ENCODE results near the gene SMIM9. TPM values are rescaled to one million over a fixed set of nuclear protein-coding genes. Genes with fewer than 3 reads are reported as not detected.

Gene SMIM9
- total and polyA plus RNA-seq, 9 of the 15 experiments (the other 6 are each of a cell fraction or from before 2014, with no cell fraction given), result 0.08 TPM; not detected in 8

GRCh38 chrX:154819771-154820341, 14.6 kb downstream of the SMIM9 start (continued):
- TF ChIP-seq TRIM25 (IDR thresholded peaks at IDR 0.05; ENCODE audit: borderline replicate concordance), result no peak
- 0 out of 2 replicates have a peak, but pooled peaks have one; percentile 4 for TF ChIP-seq C11orf30 (IDR thresholded peaks at IDR 0.05; ENCODE audit: low read depth)
- no peak for TF ChIP-seq ZNF146 (CRISPR knock-in tag; IDR thresholded peaks at IDR 0.05; ENCODE audit: unreplicated experiment)
- TF ChIP-seq MECOM (CRISPR knock-in tag; IDR thresholded peaks at IDR 0.05), result no peak
- no peak for TF ChIP-seq SETDB1 (IDR thresholded peaks at IDR 0.05; ENCODE audit: low read length)
- TF ChIP-seq ZC3H11A (IDR thresholded peaks at IDR 0.05; ENCODE audit: low read depth, low read length), result no peak
- 0 out of 4 replicates have a peak, but pooled peaks of 1 of the 2 experiments have one; percentile 11 for TF ChIP-seq ARNT (IDR thresholded peaks at IDR 0.05)
- TF ChIP-seq ATF1 (CRISPR knock-in tag; IDR thresholded peaks at IDR 0.05), result no peak
- TF ChIP-seq ATF1 (tag; IDR thresholded peaks at IDR 0.05), result peak; percentile 62
- TF ChIP-seq PKNOX1 (IDR thresholded peaks at IDR 0.05), result peak; percentile 64
- TF ChIP-seq PTBP1 (IDR thresholded peaks at IDR 0.05; ENCODE audit: low read depth, low read length), result no peak
- no peak for TF ChIP-seq HMGN3 (IDR thresholded peaks at IDR 0.05; ENCODE audit: borderline replicate concordance, extremely low read depth, insufficient read length, low read depth, low read length)
- TF ChIP-seq CREM (IDR thresholded peaks at IDR 0.05; ENCODE audit: low read depth), result peak; percentile 69
- 0 out of 2 replicates have a peak, but pooled peaks have one; percentile 3 for TF ChIP-seq ARID1B (IDR thresholded peaks at IDR 0.05)
- TF ChIP-seq ELF4 (CRISPR knock-in tag; IDR thresholded peaks at IDR 0.05), result no peak
- no peak for TF ChIP-seq HBP1 (CRISPR knock-in tag; IDR thresholded peaks at IDR 0.05)
- peak; percentile 75 for TF ChIP-seq ESRRA (IDR thresholded peaks at IDR 0.05; ENCODE audit: borderline replicate concordance, low read depth)
- TF ChIP-seq NR2C2 (CRISPR knock-in tag; IDR thresholded peaks at IDR 0.05), result no peak
- TF ChIP-seq NR2C2 (tag; IDR thresholded peaks at IDR 0.05), result peak; percentile 61
- TF ChIP-seq ARID3B (CRISPR knock-in tag; IDR thresholded peaks at IDR 0.05; ENCODE audit: borderline replicate concordance), result no peak
- TF ChIP-seq DIDO1 (tag; IDR thresholded peaks at IDR 0.05; ENCODE audit: low read depth), result no peak
- no peak for TF ChIP-seq FOXO4 (CRISPR knock-in tag; IDR thresholded peaks at IDR 0.05)
- no peak for TF ChIP-seq KHSRP (IDR thresholded peaks at IDR 0.05)
- no peak for TF ChIP-seq ZFP30 (CRISPR knock-in tag; IDR thresholded peaks at IDR 0.05; ENCODE audit: borderline replicate concordance)

Data from K562 (cell line).